GM12878 (cell line): ENCODE results near the gene RCAN1.

ENCODE experiments used
- EP300 ChIP-seq, 2 experiments: fragments of 150-350 bp in 1 of 2; IDR thresholded peaks; 2 replicates each; pipeline ENCODE4 v1.6.1; 2011 to 2012; ENCODE audit warnings: low read depth in 2 of 2, low read length in 2 of 2, borderline replicate concordance in 1 of 2, improper control_type of control experiment in 1 of 2, inconsistent platforms in 1 of 2; ENCODE audit not compliant: control insufficient read depth in 1 of 2
- HDAC6 ChIP-seq: fragments of 200-600 bp; sonication (generic); IDR thresholded peaks from one replicate; pipeline ENCODE4 v1.8.0; 2017; ENCODE audit warnings: antibody characterized with exemption; ENCODE audit not compliant: unreplicated experiment
- JUNB ChIP-seq: IDR thresholded peaks from 2 replicates; pipeline ENCODE4 v1.6.1; 2016; ENCODE audit warnings: antibody characterized with exemption, mild to moderate bottlenecking
- NFYB ChIP-seq: IDR thresholded peaks from 2 replicates; pipeline ENCODE4 v1.6.1; 2011; ENCODE audit warnings: low read depth, mild to moderate bottlenecking, low read length, improper control_type of control experiment, moderate library complexity; ENCODE audit not compliant: insufficient read depth
- RB1 ChIP-seq: fragments of 450-650 bp; formaldehyde crosslinking; IDR thresholded peaks from 2 replicates; pipeline ENCODE4 v1.6.1; 2017; ENCODE audit warnings: mild to moderate bottlenecking, borderline replicate concordance
- SMC3 ChIP-seq: IDR thresholded peaks from 2 replicates; pipeline ENCODE4 v1.6.1; 2011; ENCODE audit warnings: low read length, improper control_type of control experiment, borderline replicate concordance
- ZSCAN29 ChIP-seq: fragments of 450-650 bp; IDR thresholded peaks from 2 replicates; pipeline ENCODE4 v1.6.1; 2017; ENCODE audit warnings: mild to moderate bottlenecking, moderate library complexity
- TF ChIP-seq, protein P1 (sequence below): fragments of 450-650 bp; IDR thresholded peaks from 2 replicates; pipeline ENCODE4 v1.6.1; 2017; ENCODE audit warnings: mild to moderate bottlenecking, moderate library complexity
- TF ChIP-seq, protein P2 (sequence below), 3 experiments: IDR thresholded peaks in 2 of 3; conservative IDR thresholded peaks in 1 of 3; 2 replicates each; pipeline ENCODE4 v1.5.1; 2011; ENCODE audit warnings: low read depth in 3 of 3, low read length in 3 of 3, mild to moderate bottlenecking in 3 of 3, control low read depth in 2 of 3, moderate library complexity in 2 of 3, inconsistent platforms in 1 of 3, mixed read lengths in 1 of 3; ENCODE audit not compliant: control insufficient read depth in 2 of 3, insufficient read depth in 1 of 3; ENCODE audit errors: extremely low read depth in 1 of 3
- TF ChIP-seq, protein P3 (sequence below): fragments of 450-650 bp; IDR thresholded peaks from 2 replicates; pipeline ENCODE4 v1.6.1; 2017; ENCODE audit warnings: antibody characterized with exemption, mild to moderate bottlenecking, moderate library complexity

DNA sequence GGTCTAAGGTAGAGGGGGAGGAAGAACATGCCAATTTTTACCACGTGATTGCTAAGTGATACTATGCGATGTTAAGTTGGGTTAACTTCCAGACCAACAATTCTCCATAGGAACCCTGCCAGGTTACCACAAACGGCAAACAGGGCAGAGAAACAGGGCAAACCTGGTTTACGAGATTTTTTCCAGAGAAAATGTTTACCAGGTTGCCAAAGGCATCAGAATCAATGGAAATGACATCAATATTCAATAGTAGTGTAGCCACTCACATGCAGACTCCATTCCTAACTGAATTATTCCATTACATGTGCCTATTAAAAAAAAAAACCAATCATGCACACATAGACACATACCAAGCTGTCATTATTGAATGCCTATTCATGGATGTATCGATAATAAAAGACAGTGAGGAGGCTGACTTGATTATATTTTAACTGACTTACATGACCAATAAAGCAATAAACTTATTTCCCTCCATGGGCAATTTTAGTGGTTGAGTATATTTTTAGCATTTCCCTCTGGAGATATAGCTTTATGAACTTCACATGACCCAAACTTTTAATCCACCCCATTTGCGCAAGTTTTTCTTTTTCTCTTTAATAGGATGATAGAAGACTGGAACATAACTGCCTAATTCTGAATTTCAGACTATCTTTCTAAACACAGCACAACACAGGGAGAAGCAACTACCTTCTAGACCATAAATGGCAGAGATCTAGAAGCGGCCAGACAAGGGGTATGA is 62.4 kb downstream of the RCAN1 start:
- TF ChIP-seq NFYB: no peak
- no peak for TF ChIP-seq RB1
- TF ChIP-seq, protein P1, sequence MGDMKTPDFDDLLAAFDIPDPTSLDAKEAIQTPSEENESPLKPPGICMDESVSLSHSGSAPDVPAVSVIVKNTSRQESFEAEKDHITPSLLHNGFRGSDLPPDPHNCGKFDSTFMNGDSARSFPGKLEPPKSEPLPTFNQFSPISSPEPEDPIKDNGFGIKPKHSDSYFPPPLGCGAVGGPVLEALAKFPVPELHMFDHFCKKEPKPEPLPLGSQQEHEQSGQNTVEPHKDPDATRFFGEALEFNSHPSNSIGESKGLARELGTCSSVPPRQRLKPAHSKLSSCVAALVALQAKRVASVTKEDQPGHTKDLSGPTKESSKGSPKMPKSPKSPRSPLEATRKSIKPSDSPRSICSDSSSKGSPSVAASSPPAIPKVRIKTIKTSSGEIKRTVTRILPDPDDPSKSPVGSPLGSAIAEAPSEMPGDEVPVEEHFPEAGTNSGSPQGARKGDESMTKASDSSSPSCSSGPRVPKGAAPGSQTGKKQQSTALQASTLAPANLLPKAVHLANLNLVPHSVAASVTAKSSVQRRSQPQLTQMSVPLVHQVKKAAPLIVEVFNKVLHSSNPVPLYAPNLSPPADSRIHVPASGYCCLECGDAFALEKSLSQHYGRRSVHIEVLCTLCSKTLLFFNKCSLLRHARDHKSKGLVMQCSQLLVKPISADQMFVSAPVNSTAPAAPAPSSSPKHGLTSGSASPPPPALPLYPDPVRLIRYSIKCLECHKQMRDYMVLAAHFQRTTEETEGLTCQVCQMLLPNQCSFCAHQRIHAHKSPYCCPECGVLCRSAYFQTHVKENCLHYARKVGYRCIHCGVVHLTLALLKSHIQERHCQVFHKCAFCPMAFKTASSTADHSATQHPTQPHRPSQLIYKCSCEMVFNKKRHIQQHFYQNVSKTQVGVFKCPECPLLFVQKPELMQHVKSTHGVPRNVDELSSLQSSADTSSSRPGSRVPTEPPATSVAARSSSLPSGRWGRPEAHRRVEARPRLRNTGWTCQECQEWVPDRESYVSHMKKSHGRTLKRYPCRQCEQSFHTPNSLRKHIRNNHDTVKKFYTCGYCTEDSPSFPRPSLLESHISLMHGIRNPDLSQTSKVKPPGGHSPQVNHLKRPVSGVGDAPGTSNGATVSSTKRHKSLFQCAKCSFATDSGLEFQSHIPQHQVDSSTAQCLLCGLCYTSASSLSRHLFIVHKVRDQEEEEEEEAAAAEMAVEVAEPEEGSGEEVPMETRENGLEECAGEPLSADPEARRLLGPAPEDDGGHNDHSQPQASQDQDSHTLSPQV: no peak
- TF ChIP-seq, protein P2, sequence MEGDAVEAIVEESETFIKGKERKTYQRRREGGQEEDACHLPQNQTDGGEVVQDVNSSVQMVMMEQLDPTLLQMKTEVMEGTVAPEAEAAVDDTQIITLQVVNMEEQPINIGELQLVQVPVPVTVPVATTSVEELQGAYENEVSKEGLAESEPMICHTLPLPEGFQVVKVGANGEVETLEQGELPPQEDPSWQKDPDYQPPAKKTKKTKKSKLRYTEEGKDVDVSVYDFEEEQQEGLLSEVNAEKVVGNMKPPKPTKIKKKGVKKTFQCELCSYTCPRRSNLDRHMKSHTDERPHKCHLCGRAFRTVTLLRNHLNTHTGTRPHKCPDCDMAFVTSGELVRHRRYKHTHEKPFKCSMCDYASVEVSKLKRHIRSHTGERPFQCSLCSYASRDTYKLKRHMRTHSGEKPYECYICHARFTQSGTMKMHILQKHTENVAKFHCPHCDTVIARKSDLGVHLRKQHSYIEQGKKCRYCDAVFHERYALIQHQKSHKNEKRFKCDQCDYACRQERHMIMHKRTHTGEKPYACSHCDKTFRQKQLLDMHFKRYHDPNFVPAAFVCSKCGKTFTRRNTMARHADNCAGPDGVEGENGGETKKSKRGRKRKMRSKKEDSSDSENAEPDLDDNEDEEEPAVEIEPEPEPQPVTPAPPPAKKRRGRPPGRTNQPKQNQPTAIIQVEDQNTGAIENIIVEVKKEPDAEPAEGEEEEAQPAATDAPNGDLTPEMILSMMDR (IDR thresholded peaks at IDR 0.05 in 2 of 3, conservative IDR thresholded peaks at IDR 0.05 in 1 of 3; ENCODE audit: control insufficient read depth in 2 of 3, extremely low read depth in 1 of 3, insufficient read depth in 1 of 3, low read depth in 3 of 3, low read length in 3 of 3): no peak
- TF ChIP-seq, protein P3, sequence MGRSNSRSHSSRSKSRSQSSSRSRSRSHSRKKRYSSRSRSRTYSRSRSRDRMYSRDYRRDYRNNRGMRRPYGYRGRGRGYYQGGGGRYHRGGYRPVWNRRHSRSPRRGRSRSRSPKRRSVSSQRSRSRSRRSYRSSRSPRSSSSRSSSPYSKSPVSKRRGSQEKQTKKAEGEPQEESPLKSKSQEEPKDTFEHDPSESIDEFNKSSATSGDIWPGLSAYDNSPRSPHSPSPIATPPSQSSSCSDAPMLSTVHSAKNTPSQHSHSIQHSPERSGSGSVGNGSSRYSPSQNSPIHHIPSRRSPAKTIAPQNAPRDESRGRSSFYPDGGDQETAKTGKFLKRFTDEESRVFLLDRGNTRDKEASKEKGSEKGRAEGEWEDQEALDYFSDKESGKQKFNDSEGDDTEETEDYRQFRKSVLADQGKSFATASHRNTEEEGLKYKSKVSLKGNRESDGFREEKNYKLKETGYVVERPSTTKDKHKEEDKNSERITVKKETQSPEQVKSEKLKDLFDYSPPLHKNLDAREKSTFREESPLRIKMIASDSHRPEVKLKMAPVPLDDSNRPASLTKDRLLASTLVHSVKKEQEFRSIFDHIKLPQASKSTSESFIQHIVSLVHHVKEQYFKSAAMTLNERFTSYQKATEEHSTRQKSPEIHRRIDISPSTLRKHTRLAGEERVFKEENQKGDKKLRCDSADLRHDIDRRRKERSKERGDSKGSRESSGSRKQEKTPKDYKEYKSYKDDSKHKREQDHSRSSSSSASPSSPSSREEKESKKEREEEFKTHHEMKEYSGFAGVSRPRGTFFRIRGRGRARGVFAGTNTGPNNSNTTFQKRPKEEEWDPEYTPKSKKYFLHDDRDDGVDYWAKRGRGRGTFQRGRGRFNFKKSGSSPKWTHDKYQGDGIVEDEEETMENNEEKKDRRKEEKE: no peak
- TF ChIP-seq ZSCAN29: no peak
- TF ChIP-seq SMC3: no peak
- TF ChIP-seq HDAC6: no peak
- no peak for TF ChIP-seq JUNB
- no peak for TF ChIP-seq EP300 (IDR thresholded peaks at IDR 0.05; ENCODE audit: borderline replicate concordance in 1 of 2, control insufficient read depth in 1 of 2, low read depth in 2 of 2, low read length in 2 of 2)
